Heart right ventricle (tissue), 16 donors: ENCODE data around the gene CGNL1. TPM values are rescaled to one million over a fixed set of nuclear protein-coding genes. Genes with fewer than 3 reads are reported as not detected.

ENCODE experiments used
- ATAC-seq, 8 donors: fragments of 200-7000 bp; cut with Tn5 transposase; one replicate each; pipeline ENCODE4 v1.9.1; 2020; ENCODE audit warnings: mild to moderate bottlenecking in 8 of 8, moderate library complexity in 8 of 8, moderate number of reproducible peaks in 1 of 8
- DNase-seq, 2 donors: peaks; one replicate each; pipeline ENCODE4 v3.0.0-alpha.2; 2020
- H3K27ac ChIP-seq, 10 donors: fragments of 200-600 bp; sonication (generic) in 2 of 10; one replicate each; pipeline versions ENCODE4 v1.5.0 to v1.8.0; 2020 to 2022; ENCODE audit warnings: mild to moderate bottlenecking in 3 of 10
- H3K27me3 ChIP-seq, 7 donors: fragments of 200-600 bp; one replicate each; pipeline ENCODE4 v1.8.0; 2021 to 2022; ENCODE audit warnings: mild to moderate bottlenecking in 2 of 7
- H3K36me3 ChIP-seq, 9 donors: fragments of 200-600 bp; sonication (generic) in 1 of 9; one replicate each; pipeline versions ENCODE4 v1.5.0 to v1.8.0; 2020 to 2022; ENCODE audit warnings: mild to moderate bottlenecking in 2 of 9
- H3K4me1 ChIP-seq, 9 donors: fragments of 200-600 bp; sonication (generic) in 1 of 9; one replicate each; pipeline versions ENCODE4 v1.5.0 to v1.8.0; 2020 to 2022; ENCODE audit warnings: mild to moderate bottlenecking in 4 of 9
- H3K4me3 ChIP-seq, 10 donors: fragments of 200-600 bp; sonication (generic) in 2 of 10; one replicate each; pipeline versions ENCODE4 v1.5.0 to v1.8.0; 2020 to 2022; ENCODE audit warnings: mild to moderate bottlenecking in 7 of 10, moderate library complexity in 2 of 10
- H3K9me3 ChIP-seq, 11 donors: fragments of 200-600 bp in 10 of 11; sonication (generic) in 2 of 11; one replicate each; pipeline versions ENCODE4 v1.5.0 to v1.8.0; 2013 to 2022; ENCODE audit warnings: mild to moderate bottlenecking in 2 of 11, control low read depth in 1 of 11, moderate library complexity in 1 of 11
- CTCF ChIP-seq, 9 donors: fragments of 200-600 bp; sonication (generic) in 2 of 9; IDR thresholded peaks; one replicate each; pipeline versions ENCODE4 v1.5.0 to v1.8.0; 2021 to 2022; ENCODE audit warnings: antibody characterized with exemption in 9 of 9, mild to moderate bottlenecking in 5 of 9, moderate library complexity in 1 of 9
- WGBS, 2 donors: extraction: QIAGEN DNeasy Blood & Tissue Kit; methylation state at CpG; one replicate each; pipeline ENCODE4 v1.1.7; 2013; ENCODE audit warnings: inconsistent platforms in 1 of 2; 5-methylcytosine and 5-hydroxymethylcytosine counted together
- intact Hi-C, 10 donors: fragments of 100-400 bp; cut with DNase I; formaldehyde crosslinking; loops; one replicate each; pipeline versions ENCODE4 v1.11.1 to v1.14.2; 2022
- polyA plus RNA-seq, 2 donors: library from polyadenylated mRNA; stranded (reverse); fragments of 200-250 nt; gene quantifications; one replicate each; pipeline ENCODE4 v1.2.3, GENCODE V29; 2013
- total RNA-seq, 10 donors: library from RNA; stranded (reverse); fragmentation: NEBNext Ultra II Directional in 3 of 10; extraction: Animal tissue kit (Norgen Biotek cat#: 25700) in 3 of 10; gene quantifications; one replicate each; pipeline versions ENCODE4 v1.2.1 to v1.2.4, GENCODE V29; 2021 to 2023
- donor health status: Arrhythmogenic right ventricular cardiomyopathy.
- donor health status: ischemic (EF 13 %, LVEDD 7.1; RV severe dilation, severe dysfunction).
- donor health status: healthy with polysubstance abuse.
- donor health status: DM: no; HTN: yes; CAD: no.
- donor health status: DM: no; HTN: no; CAD: no.
- donor health status: ischemic (EF 25% LVEDD 6.9; RV normal size, moderate dysfunction).
- donor health status: ischemic (EF 25% LVEDD 5.7; RV mildly dilated, moderate dysfunction).
- donor health status: healthy.
- donor health status: DM: yes; HTN: yes; CAD: no.
- donor health status: Ischemic cardiomyopathy.
- donor health status: ischemic (EF 35%, LVEDD 5.7; RV mildly dilated, moderate dysfunction).
- donor health status: nonischemic (EF 11% LVEDD 7.7; RV severe dilation, severe dysfunction).
- donor health status: DM: yes; HTN: yes; CAD: no.
- donor health status: PGD.
- donor health status: ischemic (EF 29% LVEDD 5.4; RV normal size, mild dysfunction).
- donor health status: nonischemic (EF 23%, LVEDD 6.1; RV moderate dilation, normal function).

CGNL1 gene
- total and polyA plus RNA-seq, 12 donors: 2.7 to 42.9 (median 33.7) TPM

DNA sequence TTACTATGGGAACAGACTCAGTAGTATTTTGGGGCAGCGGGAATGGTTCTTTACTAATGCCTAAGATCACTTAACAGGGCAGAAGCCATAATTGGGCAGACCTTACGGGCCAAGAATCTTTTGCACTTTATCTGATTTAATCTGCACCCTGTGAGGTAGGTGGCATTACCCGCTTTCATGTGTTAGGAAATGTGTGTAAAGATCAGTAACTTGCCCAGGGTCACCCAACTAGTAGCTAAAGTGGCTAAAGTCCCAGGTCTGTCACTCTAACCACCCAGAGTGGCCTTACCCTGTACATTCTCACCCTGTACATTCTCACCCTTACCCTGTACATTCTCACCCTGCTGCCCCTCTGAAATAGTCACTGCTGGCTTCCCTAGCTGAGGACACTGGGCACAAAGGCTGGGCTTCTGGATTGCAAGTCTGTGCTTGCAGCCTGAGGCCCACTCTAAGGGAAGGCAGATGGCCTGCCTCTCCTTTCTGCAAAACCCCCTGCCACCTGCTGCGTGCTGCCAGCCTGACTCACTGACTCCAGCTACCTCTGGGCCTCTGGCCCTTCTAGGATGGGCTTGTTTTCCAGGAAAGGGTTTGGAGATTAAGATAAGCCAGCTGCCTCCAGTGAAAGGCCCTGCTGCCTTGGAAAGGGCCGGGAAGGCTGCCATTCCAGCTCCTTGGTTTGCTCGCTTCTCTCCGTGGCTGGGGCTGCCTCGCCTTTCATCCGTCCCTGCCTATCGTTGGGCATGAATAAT is 177.9 kb downstream of the CGNL1 start:
- H3K36me3 ChIP-seq: no peaks in the 10 kb centered on the region
- H3K27me3 ChIP-seq: no peaks in the 10 kb centered on the region
- intact Hi-C loops: loop anchor here in 5 of 10 donors (10.0 kb wide), 4 partner anchors 151 to 511 kb away; partner anchors contain the start of genes ALDH1A2 (in 3 of the 5) and POLR2M (in 1 of the 5)
- DNase-seq (no peak), ATAC-seq (peak in 1 of 8 donors; percentile 12)
- H3K4me3 ChIP-seq: no peak overlapping the region
- H3K9me3 ChIP-seq: no peaks in the 10 kb centered on the region
- peaks cover 22 to 70% (median 58%) of the 10 kb centered on the region in 9 donors for H3K4me1 ChIP-seq
- H3K27ac ChIP-seq: peak overlapping the region; percentile 5 to 95 (median 70)
- no peak for TF ChIP-seq CTCF (IDR thresholded peaks at IDR 0.05)
- WGBS, 2 donors: 44 to 50% methylated on average over 10 of the region's 10 CpGs

- 44 to 51% methylated on average over 4 of the region's 4 CpGs for WGBS, 2 donors
- intact Hi-C loops: loop anchor here in 6 of 10 donors (5.0 to 10.0 kb wide), 7 partner anchors 150 to 510 kb away; partner anchors contain the start of genes ALDH1A2 (in 3 of the 6) and POLR2M (in 2 of the 6)
- H3K4me1 ChIP-seq: peaks cover 19 to 65% (median 53%) of the 10 kb centered on the region in 9 donors
- TF ChIP-seq CTCF (IDR thresholded peaks at IDR 0.05): no peak
- H3K36me3 ChIP-seq: no peaks in the 10 kb centered on the region
- no peak overlapping the region for H3K4me3 ChIP-seq
- peak in 1 of 8 donors; percentile 5 for ATAC-seq
- H3K27ac ChIP-seq: peak overlapping the region; percentile 5 to 95 (median 70)
- no peaks in the 10 kb centered on the region for H3K9me3 ChIP-seq
- H3K27me3 ChIP-seq: no peaks in the 10 kb centered on the region
- no peak for DNase-seq
Measured at GRCh38 chr15:57554812-57555179, 178.5 kb downstream of the CGNL1 start.

GRCh38 chr15:57555270-57555669 is 179.0 kb downstream of the CGNL1 start:
- Histone ChIP-seq H3K4me3 (no peak overlapping the region), H3K36me3 (no peaks in the 10 kb centered on the region), H3K27me3 (no peaks in the 10 kb centered on the region), H3K9me3 (no peaks in the 10 kb centered on the region), H3K27ac (peak overlapping the region in 8 of 10 donors; percentile 41 to 95 (median 86)), H3K4me1 (peaks cover 19 to 65% (median 49%) of the 10 kb centered on the region in 9 donors)
- no peak for DNase-seq
- 93 to 98% methylated on average over 3 of the region's 3 CpGs for WGBS, 2 donors
- ATAC-seq: no peak
- no peak for TF ChIP-seq CTCF (IDR thresholded peaks at IDR 0.05)
- intact Hi-C loops: loop anchor here in 6 of 10 donors (5.0 to 10.0 kb wide), 7 partner anchors 150 to 510 kb away; partner anchors contain the start of genes ALDH1A2 (in 3 of the 6) and POLR2M (in 2 of the 6)

- Histone ChIP-seq H3K9me3 (no peaks in the 10 kb centered on the region), H3K27me3 (no peaks in the 10 kb centered on the region), H3K27ac (no peak overlapping the region), H3K4me1 (peaks cover 18 to 65% (median 48%) of the 10 kb centered on the region in 9 donors), H3K4me3 (no peak overlapping the region), H3K36me3 (no peaks in the 10 kb centered on the region)
- no peak for TF ChIP-seq CTCF (IDR thresholded peaks at IDR 0.05)
- DNase-seq: no peak
- 88 to 93% methylated on average over 9 of the region's 9 CpGs for WGBS, 2 donors
- no peak for ATAC-seq
- intact Hi-C loops: loop anchor here in 6 of 10 donors (5.0 to 10.0 kb wide), 7 partner anchors 149 to 509 kb away; partner anchors contain the start of genes ALDH1A2 (in 3 of the 6) and POLR2M (in 2 of the 6)
Measured at GRCh38 chr15:57556040-57556439, 179.7 kb downstream of the CGNL1 start.
